Measurements from ENCODE around the gene SLC18A3. TPM values are rescaled to one million over a fixed set of nuclear protein-coding genes. Genes with fewer than 3 reads are reported as not detected.

SLC18A3 gene
- not detected for total RNA-seq (ENCODE audit: insufficient read depth, low replicate concordance)

DNA sequence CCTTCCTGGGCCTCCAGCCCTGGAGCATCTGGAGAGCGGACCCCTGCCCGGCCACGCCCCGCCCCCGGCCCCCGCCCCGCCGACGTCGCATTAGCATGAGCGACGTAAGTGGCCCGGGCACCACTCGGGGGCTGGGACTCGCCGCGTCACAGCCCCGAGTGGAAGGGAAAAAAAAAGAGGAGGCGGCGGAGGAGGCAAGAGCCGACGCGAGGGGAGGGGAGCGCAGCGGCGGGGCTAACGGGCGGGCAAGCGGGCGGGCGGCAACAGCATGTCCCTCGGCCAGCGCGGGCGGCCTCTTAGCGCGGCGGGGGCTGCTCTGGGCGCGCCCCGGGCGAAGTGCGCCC lies at the start of gene SLC18A3:
TSS of gene SLC18A3 (plus strand) at position 197 of the 344 bp plus-strand sequence. CDS start 431 bp downstream, outside the sequence.
- DNase-seq (ENCODE audit: low spot score), result peak; percentile 50

DNA sequence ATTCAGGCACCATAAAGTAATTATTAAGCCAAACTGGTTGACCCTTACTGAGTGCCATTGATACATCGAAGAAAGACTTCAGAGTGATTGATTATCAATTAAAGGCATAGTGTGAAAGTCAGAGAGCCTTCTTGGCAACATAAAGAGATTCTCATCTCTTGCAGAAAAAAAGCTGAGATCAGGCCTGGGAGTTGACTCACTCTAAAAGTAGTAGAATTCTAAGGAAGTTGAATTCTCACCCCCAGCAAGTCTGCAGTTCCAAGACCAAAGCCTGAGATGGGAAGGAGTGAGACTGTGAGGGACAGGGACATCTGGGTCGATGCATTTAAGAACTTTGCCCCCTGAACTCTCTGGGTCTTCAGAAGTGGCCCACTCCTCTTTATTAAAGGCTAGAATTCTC lies 49.6 kb upstream of the SLC18A3 start:
- DNase-seq (ENCODE audit: low spot score), result no peak

DNA sequence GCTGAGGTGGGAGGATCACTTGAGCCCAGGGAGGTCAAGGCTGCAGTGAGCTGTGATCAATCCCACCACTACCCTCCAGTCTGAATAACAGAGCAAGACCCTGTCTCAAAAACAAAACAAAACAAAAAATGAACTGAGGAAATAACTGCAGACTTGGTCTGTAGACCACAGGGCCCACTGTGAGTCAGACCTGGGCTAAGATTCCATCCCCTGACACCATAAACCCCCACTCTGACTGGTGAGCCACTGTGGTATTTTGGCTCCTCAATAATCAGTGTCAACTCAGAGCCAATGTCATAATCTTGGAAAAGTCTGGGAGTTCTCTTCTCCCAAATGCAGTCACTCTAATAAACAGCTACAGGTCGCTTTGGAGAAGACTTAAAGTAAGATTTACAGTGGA lies 47.2 kb upstream of the SLC18A3 start:
- no peak for DNase-seq (ENCODE audit: low spot score)

DNA sequence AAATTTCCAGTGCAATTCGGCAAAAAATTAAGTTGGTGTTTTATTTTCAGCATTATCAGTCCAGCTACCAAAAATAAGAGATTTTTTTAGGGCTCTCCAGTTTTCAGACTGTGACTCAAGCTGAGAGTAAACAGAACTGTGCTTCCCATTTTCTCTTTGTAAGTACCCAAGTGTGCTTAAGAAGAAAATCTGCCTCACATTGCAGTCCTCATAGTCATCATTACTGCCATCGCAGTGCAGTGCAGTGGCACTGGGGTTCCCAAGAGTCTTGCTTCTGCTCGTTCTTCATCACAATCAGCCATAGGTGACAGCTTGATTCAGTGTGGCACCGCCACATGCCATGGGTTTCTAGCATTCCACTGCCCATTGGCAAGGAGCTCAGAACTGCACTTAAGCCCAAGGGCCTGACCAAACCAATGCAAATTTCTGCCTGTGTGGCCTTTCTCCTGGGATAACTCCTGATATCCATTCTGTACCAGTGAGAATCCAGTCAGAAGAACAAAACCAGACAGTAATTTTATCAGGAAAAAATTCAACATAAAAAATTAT lies 45.6 kb upstream of the SLC18A3 start:
- peak; percentile 29 for DNase-seq (ENCODE audit: low spot score)

- DNase-seq (ENCODE audit: low spot score), result no peak
These were observed 42.3 kb upstream of the SLC18A3 start for GRCh38 chr10:49567810-49568209.

DNA sequence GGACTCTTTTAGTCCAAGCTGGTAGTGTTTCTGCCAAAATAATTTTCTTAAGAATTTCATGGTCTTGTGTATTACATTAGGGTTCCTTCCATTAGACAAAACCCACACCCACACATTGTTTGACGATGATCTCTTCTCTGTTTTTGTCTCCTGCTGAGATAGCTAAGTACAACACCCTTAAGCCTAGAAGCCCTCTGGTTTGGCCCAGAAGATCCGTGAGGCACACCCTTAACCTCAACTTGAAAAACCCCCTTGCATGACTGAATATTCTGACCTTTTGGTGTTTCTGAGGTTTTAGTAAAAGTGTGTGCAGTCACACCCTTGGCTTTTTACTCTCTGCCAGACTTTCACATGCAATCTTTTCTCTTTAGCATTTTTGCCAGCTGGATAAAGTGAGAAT lies 41.9 kb upstream of the SLC18A3 start:
- peak; percentile 72 for DNase-seq (ENCODE audit: low spot score)

- DNase-seq (ENCODE audit: low spot score), result no peak
These were observed 41.0 kb upstream of the SLC18A3 start for GRCh38 chr10:49569031-49569631.

DNA sequence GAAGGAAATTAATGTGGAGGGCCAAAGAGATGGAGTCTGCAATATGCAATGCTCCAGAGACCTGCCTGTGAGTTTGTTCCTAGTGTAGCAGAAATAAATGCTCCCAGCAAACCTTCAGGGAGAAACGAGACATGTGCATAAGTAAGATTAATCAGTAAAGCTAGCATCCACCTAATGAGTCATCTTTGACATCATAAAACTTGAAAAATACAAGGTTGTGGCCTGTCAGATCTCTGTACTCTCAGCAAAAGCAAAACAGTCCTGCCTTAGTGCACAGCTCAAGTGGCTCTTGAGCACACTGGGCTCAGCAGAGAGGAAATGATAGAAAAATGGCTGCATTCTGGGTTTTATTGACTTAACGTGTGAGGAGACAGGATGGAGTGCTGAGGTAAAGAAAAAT lies 38.7 kb upstream of the SLC18A3 start:
- DNase-seq (ENCODE audit: low spot score), result peak; percentile 83

GRCh38 chr10:49572594-49573114 lies 37.5 kb upstream of the SLC18A3 start:
- peak; percentile 46 for DNase-seq (ENCODE audit: low spot score)

DNA sequence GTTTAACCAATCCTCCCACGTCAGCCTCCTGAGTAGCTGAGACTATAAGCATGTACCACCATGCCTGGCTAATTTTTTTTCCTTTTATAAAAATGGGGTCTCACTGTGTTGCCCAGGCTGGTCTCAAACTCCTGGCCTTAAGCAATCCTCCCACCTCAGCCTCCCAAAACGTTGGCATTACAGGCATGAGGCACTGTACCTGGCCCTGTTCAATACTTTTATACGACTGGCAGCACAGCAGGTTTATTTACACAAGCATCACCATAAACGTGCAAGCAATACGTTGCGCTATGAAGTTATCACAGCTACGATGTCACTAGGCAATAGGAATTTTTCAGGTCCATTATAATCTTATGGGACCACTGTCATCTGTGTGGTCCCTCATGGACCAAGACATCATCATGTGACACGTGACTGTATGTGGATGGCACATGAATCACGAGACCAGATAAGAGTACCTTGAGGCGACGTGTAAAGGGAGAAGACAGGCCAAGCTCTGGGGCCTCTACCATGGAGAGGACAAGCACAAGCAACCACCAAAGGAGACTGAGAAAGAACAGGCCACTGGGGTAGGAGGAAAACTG lies 34.5 kb upstream of the SLC18A3 start:
- no peak for DNase-seq (ENCODE audit: low spot score)

DNA sequence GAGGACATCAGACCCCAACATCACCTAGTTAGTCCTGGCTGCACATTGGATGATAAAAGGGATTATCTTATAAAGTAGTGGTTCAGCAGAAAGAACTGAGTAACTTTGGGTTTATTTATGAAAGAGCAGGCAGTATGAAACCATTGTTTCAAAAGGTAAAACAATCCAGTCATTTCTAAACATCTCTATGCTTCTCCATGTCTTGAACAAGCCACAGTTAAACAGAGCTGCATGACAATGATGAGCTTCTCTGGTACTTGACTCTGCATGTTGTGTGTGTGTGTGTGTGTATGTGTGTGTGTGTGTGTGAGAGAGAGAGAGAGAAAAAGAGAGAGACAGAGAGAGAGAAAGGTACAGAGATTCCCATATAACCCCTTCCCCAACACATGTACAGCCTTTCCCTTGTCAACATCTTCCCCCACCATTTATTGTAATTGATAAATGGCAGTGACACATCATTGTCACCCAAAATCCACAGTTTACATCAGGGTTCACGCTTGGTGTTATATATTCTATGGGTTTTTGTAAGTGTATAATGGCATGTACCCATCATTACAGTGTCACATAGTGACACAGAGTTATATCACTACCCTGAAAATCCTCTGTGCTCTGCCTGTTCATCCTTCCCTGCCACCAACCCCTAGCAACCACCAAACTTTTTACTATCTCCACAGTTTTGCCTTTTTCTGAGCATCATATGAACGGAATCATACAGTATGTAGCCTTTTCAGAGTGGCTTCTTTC lies 32.8 kb upstream of the SLC18A3 start:
- DNase-seq (ENCODE audit: low spot score), result no peak

DNA sequence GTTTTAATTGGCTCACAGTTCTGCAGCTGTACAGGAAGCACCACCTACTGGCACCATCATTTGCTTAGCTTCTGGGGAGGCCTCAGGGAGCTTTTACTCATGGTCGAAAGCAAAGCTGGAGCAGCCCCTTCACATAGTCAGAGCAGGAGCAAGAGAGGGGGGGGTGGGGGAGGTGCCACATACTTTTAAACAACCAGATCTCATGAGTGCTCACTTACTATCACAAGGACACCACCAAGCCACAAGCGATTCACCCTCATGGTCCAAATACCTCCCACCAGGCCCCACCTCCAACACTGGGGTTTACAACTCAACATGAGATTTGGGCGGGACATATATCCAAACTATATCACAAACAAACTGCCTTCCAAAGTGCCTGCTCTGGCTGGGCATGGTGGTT lies 31.7 kb upstream of the SLC18A3 start:
- DNase-seq (ENCODE audit: low spot score), result no peak

DNA sequence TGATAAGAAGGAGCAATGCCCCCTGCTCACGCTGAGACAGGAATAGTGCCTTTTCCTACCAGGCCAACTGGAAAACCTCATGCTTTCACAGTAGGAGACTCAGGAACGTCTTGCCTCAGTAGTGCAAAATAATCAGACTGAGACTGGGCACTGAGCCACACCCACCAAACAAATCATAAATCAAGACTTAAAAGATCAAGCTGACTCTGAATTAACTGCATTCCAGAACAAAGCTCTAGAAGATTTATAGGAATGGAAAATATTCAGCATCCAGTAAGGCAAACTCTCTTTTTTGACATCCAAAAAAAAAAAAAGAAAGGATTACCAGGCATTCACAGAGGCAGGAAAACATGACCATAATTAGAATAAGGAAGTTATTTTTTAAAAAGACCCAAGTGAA lies 30.5 kb upstream of the SLC18A3 start:
- DNase-seq (ENCODE audit: low spot score), result peak; percentile 90

GRCh38 chr10:49585387-49585786 lies 24.7 kb upstream of the SLC18A3 start:
- no peak for DNase-seq (ENCODE audit: low spot score)

GRCh38 chr10:49587981-49588380 lies 22.1 kb upstream of the SLC18A3 start:
- no peak for DNase-seq (ENCODE audit: low spot score)

DNA sequence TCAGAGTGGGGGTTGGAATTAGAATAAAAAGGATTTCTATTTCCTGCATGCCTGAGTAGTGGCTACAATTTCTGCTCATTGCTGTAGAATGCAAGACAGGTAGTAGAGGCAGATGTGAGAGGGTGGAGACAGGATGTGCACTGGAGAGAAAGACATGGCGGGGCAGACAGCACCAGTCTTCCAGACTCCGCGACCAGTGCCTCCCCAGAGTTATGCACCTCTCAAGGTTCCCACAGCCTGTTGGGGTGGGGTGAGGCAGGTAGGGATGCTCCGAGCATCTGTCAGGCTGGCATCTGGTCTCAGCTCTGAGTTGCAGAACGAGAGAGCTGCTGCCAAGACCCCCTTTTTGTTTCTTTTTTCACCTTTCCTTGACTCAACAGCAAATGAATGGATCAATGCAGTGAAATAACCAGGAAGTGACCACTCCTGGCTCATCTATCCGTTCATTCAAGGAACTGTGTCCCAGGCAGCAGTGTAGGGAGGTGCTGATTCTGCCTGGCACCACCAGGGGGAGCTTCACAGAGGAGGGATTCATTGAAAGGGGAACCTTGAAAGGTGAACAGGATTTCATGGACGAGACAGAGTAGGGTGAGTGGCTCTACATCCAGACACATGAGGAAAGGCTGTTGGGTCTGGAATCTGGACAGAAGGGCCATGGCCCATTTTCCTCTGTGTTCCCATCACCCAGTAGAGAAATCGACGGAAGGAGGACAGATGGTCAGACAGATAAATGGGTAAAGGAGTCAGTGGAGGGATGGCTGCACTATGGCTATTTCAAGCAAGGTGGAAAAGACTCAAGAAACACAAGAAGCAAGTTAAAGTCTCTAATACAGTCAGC lies 17.2 kb upstream of the SLC18A3 start:
- peak; percentile 53 for DNase-seq (ENCODE audit: low spot score)

- DNase-seq (ENCODE audit: low spot score), result no peak
These were observed 16.6 kb upstream of the SLC18A3 start for GRCh38 chr10:49593564-49593875.

DNA sequence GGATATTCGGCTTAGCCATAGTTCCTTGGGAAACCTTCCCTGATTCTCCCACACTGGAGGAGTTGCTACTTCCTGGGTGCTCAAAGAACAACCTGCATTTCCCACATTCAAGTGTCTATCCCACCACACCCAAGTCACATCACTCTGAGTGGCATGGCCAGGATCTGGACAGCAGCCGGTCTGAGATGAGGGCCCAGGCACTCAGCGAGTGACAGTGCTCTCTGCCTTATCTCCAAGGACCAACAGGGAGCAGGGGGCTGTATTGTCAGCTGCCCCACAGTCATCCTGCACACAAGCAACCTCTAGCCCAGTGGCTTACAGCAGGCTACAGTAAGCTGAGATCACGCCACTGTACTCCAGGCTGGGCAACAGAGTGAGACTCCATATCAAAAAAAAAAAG lies 16.1 kb upstream of the SLC18A3 start:
- no peak for DNase-seq (ENCODE audit: low spot score)

GRCh38 chr10:49594594-49594993 lies 15.5 kb upstream of the SLC18A3 start:
- DNase-seq (ENCODE audit: low spot score), result peak; percentile 69

DNA sequence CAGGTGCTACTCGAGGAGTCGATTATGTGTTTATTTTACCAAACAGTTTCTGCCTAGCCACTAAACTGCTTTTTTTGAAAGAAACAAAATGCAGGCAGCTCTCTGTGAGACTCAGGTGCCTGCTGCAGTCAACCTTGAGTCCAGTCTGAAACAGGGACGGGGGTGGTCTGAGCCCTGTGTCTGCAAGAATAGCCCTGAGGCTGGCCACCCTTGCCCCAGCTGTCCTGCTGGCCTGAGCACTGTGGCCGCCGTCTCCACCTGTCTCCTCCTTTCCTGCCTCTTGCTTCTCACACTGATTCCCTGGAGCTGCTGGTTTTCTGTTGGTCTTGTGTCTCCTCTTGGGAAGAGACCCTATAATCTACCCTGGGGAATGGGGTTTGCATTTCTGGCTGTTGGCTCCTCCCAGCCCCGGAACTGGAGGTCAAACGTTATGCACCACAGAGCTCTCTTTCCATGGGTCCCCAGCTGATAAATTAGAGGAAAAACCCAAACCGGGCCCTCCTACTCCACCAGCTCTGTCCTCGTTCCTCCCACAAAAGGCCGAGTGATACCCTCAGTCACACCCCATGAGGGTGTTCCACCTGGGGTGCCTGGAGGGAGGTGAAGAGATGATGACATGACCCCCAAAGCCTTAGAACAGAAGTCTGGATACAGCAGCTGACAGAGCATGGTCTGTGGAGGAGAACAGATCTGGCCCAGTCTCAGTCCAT lies 15.0 kb upstream of the SLC18A3 start:
- DNase-seq (ENCODE audit: low spot score), result no peak

All from umbilical cord (tissue), 2 donors.